ENCODE measurements around the gene ECE1. TPM values are rescaled to one million over a fixed set of nuclear protein-coding genes. Genes with fewer than 3 reads are reported as not detected.

The ECE1 gene
- total and polyA plus RNA-seq, 2 of the 8 experiments (the other 6 are each of a cell fraction or from before 2014, with no cell fraction given) = 21.4 to 36.8 TPM

- no peak overlapping the region for H2BK20ac ChIP-seq (ENCODE audit: low read length)
- H2AK5ac ChIP-seq (ENCODE audit: low read depth, low read length) = no peak overlapping the region
- H3K4me1 ChIP-seq (replicated peaks in 1 of 4; ENCODE audit: control insufficient read depth in 3 of 4, insufficient read depth in 4 of 4, low read length in 3 of 4) = no peaks in the 10 kb centered on the region
- peaks cover 0 to 2% of the 10 kb centered on the region in 2 experiments for H4K20me1 ChIP-seq (replicated peaks in 1 of 2; ENCODE audit: control insufficient read depth in 1 of 2, insufficient read depth in 2 of 2, low read length in 2 of 2)
- H2BK15ac ChIP-seq (ENCODE audit: low read length) = no peak overlapping the region
- 80% methylated on average over 11 of the region's 11 CpGs; no CpG with 5 or more reads in 1 of the 2 experiments for WGBS, 2 experiments (ENCODE audit: extremely low coverage in 1 of 2, insufficient coverage in 1 of 2, insufficient read length in 1 of 2, insufficient replicate concordance in 2 of 2, low coverage in 1 of 2, low lambda C conversion rate in 2 of 2, missing lambda C conversion rate in 1 of 2)
- ChIA-PET CTCF (ENCODE audit: partially characterized antibody) (interaction anchor here (0.5 to 12.4 kb wide), 45 partner anchors 10 to 733 kb away, joined by 3 to 374 read pairs (median 6); no protein-coding TSS in a partner anchor), POLR2A (ENCODE audit: partially characterized antibody) (interaction anchor here (0.5 to 1.5 kb wide), 6 partner anchors 11 to 113 kb away, joined by 3 to 8 read pairs (median 3); no protein-coding TSS in a partner anchor)
- no peak overlapping the region for H3K14ac ChIP-seq (ENCODE audit: insufficient read length)
- no peak overlapping the region for H3K18ac ChIP-seq (ENCODE audit: extremely low read depth, low read length)
- TF ChIP-seq YY1 (IDR thresholded peaks at IDR 0.05; ENCODE audit: low read depth, low read length) (peak; percentile 58; the same call in 1 of the 2 replicates), ZNF274 (IDR thresholded peaks at IDR 0.05; ENCODE audit: borderline replicate concordance, extremely low read depth, low read length) (no peak), CTCF (IDR thresholded peaks at IDR 0.05; ENCODE audit: control extremely low read depth in 1 of 3, insufficient read depth in 1 of 3, low read depth in 1 of 3, low read length in 3 of 3) (peak; percentile 82 to 98 (median 97)), CHD1 (IDR thresholded peaks at IDR 0.05; ENCODE audit: low read depth, low read length) (no peak), SP4 (IDR thresholded peaks at IDR 0.05; ENCODE audit: low read length) (no peak), RAD21 (IDR thresholded peaks at IDR 0.05 in 1 of 2, conservative IDR thresholded peaks at IDR 0.05 in 1 of 2; ENCODE audit: low read depth in 2 of 2, low read length in 2 of 2) (peak; percentile 95 to 96), TBP (IDR thresholded peaks at IDR 0.05; ENCODE audit: low read depth, low read length) (0 out of 2 replicates have a peak, but pooled peaks have one; percentile 29), EGR1 (IDR thresholded peaks at IDR 0.05; ENCODE audit: borderline replicate concordance, low read depth, low read length) (no peak), RXRA (IDR thresholded peaks at IDR 0.05; ENCODE audit: insufficient read depth, low read depth, low read length) (no peak), CREB1 (IDR thresholded peaks at IDR 0.05) (no peak)
- H2BK120ac ChIP-seq (replicated peaks; ENCODE audit: low read depth, low read length) = no peak overlapping the region
- no peaks in the 10 kb centered on the region; a peak in 3 of 8 replicates for H3K36me3 ChIP-seq (ENCODE audit: control insufficient read depth in 2 of 4, insufficient read depth in 4 of 4, low read length in 3 of 4)
- no peaks in the 10 kb centered on the region for H3K23me2 ChIP-seq (ENCODE audit: low read depth, low read length)
- no peak overlapping the region for H2AFZ ChIP-seq (ENCODE audit: low read length)
- no peak overlapping the region for H3K23ac ChIP-seq (ENCODE audit: insufficient read length)
- H3K79me1 ChIP-seq (ENCODE audit: low read depth, low read length) = no peaks in the 10 kb centered on the region
- H2BK5ac ChIP-seq (ENCODE audit: low read depth, low read length) = no peak overlapping the region
- peak; percentile 89 for FAIRE-seq
- H3K56ac ChIP-seq (replicated peaks; ENCODE audit: insufficient read length, low read depth, low read length) = no peak overlapping the region
- H3K79me2 ChIP-seq (ENCODE audit: control insufficient read depth in 1 of 2, insufficient read depth in 2 of 2, low read length in 2 of 2) = no peaks in the 10 kb centered on the region
- no peak overlapping the region for H3K4me2 ChIP-seq (ENCODE audit: insufficient read depth in 1 of 2, low read depth in 2 of 2, low read length in 2 of 2)
- no peak overlapping the region for H3K4me3 ChIP-seq (ENCODE audit: extremely low read depth in 1 of 4, insufficient read depth in 2 of 4, low read depth in 3 of 4, low read length in 4 of 4)
- no peaks in the 10 kb centered on the region for H3K27me3 ChIP-seq (replicated peaks in 1 of 4; ENCODE audit: control insufficient read depth in 3 of 4, extremely low read depth in 1 of 4, insufficient read depth in 3 of 4, low read length in 3 of 4)
- peak; percentile 62 to 95 for DNase-seq (ENCODE audit: low read depth in 1 of 2, low spot score in 2 of 2)
- no peaks in the 10 kb centered on the region for H3K9me3 ChIP-seq (ENCODE audit: insufficient read depth in 2 of 2, low read depth in 1 of 2, low read length in 1 of 2)
- H3K27ac ChIP-seq (ENCODE audit: low read depth, low read length) = no peak overlapping the region
- no peak overlapping the region for H4K91ac ChIP-seq (replicated peaks; ENCODE audit: insufficient read length, low read length)
- no peak overlapping the region for H2BK12ac ChIP-seq (ENCODE audit: low read depth, low read length)
- no peak overlapping the region for H4K5ac ChIP-seq (ENCODE audit: insufficient read length, low read depth, low read length)
- H3K4ac ChIP-seq (replicated peaks; ENCODE audit: insufficient read length, low read depth, low read length) = no peak overlapping the region
- no peak overlapping the region for H3K9ac ChIP-seq (replicated peaks in 1 of 4; ENCODE audit: extremely low read depth in 1 of 4, low read depth in 3 of 4, low read length in 3 of 4)
- H4K8ac ChIP-seq (ENCODE audit: extremely low read depth, insufficient read depth, low read length) = no peak overlapping the region
These were observed 34.9 kb downstream of the ECE1 start for GRCh38 chr1:21255284-21255942.
